GM11168 (cell line): ENCODE results near the gene ZNF827.

Experiments
- in situ Hi-C: fragments of 300-500 bp; cut with MboI; formaldehyde crosslinking; loops from one replicate; pipeline ENCODE4 v1.12.0; 2022; ENCODE audit warnings: low sequenced_read_pairs; ENCODE audit not compliant: unreplicated experiment

ZNF827 gene

GRCh38 chr4:145732895-145733880 lies 205.4 kb downstream of the ZNF827 start:
- in situ Hi-C loops: no loop called here

GRCh38 chr4:145732001-145732815 lies 206.4 kb downstream of the ZNF827 start:
- in situ Hi-C loops: no loop called here

- in situ Hi-C loops: no loop called here
These were observed 207.6 kb downstream of the ZNF827 start for GRCh38 chr4:145731028-145731427.

- in situ Hi-C loops: no loop called here
These were observed 208.6 kb downstream of the ZNF827 start for GRCh38 chr4:145730026-145730425.

GRCh38 chr4:145723336-145723735 lies 215.3 kb downstream of the ZNF827 start:
- in situ Hi-C loops: no loop called here

- in situ Hi-C loops: no loop called here
These were observed 216.1 kb downstream of the ZNF827 start for GRCh38 chr4:145722561-145722960.

- in situ Hi-C loops: no loop called here
These were observed 218.0 kb downstream of the ZNF827 start for GRCh38 chr4:145720656-145721055.

- in situ Hi-C loops: no loop called here
These were observed 218.6 kb downstream of the ZNF827 start for GRCh38 chr4:145719752-145720624.

- in situ Hi-C loops: no loop called here
These were observed 221.9 kb downstream of the ZNF827 start for GRCh38 chr4:145716661-145717200.

GRCh38 chr4:145716200-145716599 lies 222.4 kb downstream of the ZNF827 start:
- in situ Hi-C loops: no loop called here

GRCh38 chr4:145709843-145710242 lies 228.8 kb downstream of the ZNF827 start:
- in situ Hi-C loops: no loop called here

- in situ Hi-C loops: no loop called here
These were observed 229.3 kb downstream of the ZNF827 start for GRCh38 chr4:145709336-145709735.
